Testis (tissue), 3 donors: ENCODE data around the gene STAG1. TPM values are rescaled to one million over a fixed set of nuclear protein-coding genes. Genes with fewer than 3 reads are reported as not detected.
"Not testable (repeated sequence)": the region's sequence is repeated elsewhere in the genome, so short reads cannot be mapped to it uniquely, and the experiment has no call there.

ENCODE experiments used
- DNase-seq: peaks from one replicate; pipeline ENCODE4 v3.0.0-alpha.2; 2019
- H3K27ac ChIP-seq, 2 donors: fragments of 200-600 bp; sonication (generic); one replicate each; pipeline ENCODE4 v1.5.1; 2019
- H3K27me3 ChIP-seq: fragments of 200-600 bp; sonication (generic); one replicate; pipeline ENCODE4 v1.5.1; 2019
- H3K36me3 ChIP-seq: fragments of 200-600 bp; sonication (generic); one replicate; pipeline ENCODE4 v1.5.1; 2017; ENCODE audit warnings: low read depth; ENCODE audit errors: missing control alignments
- H3K4me1 ChIP-seq: fragments of 200-600 bp; sonication (generic); one replicate; pipeline ENCODE4 v1.5.1; 2019
- H3K4me3 ChIP-seq, 2 donors: fragments of 200-600 bp; sonication (generic); one replicate each; pipeline ENCODE4 v1.5.1; 2017 to 2019
- H3K9me3 ChIP-seq: fragments of 200-600 bp; sonication (generic); one replicate; pipeline ENCODE4 v1.5.1; 2017
- POLR2A ChIP-seq: fragments of 450-650 bp; IDR thresholded peaks from one replicate; pipeline ENCODE4 v1.6.1; 2017; ENCODE audit warnings: antibody characterized with exemption, mild to moderate bottlenecking, moderate library complexity
- WGBS, 2 donors: methylation state at CpG; one replicate each; pipeline ENCODE4 v1.1.5; 2018; 5-methylcytosine and 5-hydroxymethylcytosine counted together
- intact Hi-C: fragments of 100-400 bp; cut with DNase I; formaldehyde crosslinking; loops from one replicate; pipeline ENCODE4 v1.15.1; 2023; ENCODE audit warnings: low total_unique reads
- polyA plus RNA-seq: library from polyadenylated mRNA; stranded (reverse); fragments of 350-450 nt; fragmentation: Illumina TruSeq; extraction: RNeasy Lipid Tissue Mini Kit (QIAGEN cat#74804); gene quantifications from one replicate; pipeline ENCODE4 v1.2.3, GENCODE V29; 2014; ENCODE audit warnings: low read depth, low replicate concordance; ENCODE audit not compliant: insufficient read depth
- total RNA-seq, 2 donors: library from RNA; depleted of rRNA; stranded (reverse); fragments of >200 nt; gene quantifications; one replicate each; pipeline ENCODE4 v1.2.3, GENCODE V29; 2016
- TF ChIP-seq, protein P1 (sequence below), 3 experiments: fragments of 450-650 bp in 2 of 3; fragments of 200-600 bp in 1 of 3; sonication (generic) in 1 of 3; IDR thresholded peaks; one replicate each; pipeline ENCODE4 v1.5.1; 2016 to 2019; ENCODE audit warnings: antibody characterized with exemption in 3 of 3, mild to moderate bottlenecking in 2 of 3, moderate library complexity in 1 of 3

The STAG1 gene
- total and polyA plus RNA-seq, 3 donors from 2014 or later, result 14.3 to 45.3 (median 40.2) TPM

DNA sequence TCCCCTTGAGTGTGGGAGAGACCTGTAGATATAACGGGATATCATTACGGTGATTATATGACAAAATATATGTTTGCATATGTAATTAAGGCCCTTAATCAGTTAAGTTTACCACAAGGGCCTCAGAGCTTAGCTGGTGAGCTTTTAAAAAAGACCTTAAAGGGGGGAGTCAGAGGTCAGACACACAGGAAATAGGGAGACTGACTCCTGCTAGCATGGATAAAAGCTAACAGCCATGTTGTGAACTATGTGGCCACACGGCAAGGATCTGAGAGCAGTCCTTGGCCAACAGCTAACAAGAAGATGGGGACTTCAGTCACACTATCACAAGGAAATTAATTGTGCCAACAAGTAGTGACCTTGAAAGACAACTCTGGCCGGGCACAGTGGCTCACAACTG lies 3.1 kb downstream of the STAG1 start:
- H3K27me3 ChIP-seq, result no peaks in the 10 kb centered on the region
- DNase-seq, result no peak
- no peaks in the 10 kb centered on the region for H3K9me3 ChIP-seq
- no peaks in the 10 kb centered on the region for H3K36me3 ChIP-seq
- peak overlapping the region; percentile 99 to 100 for H3K27ac ChIP-seq
- WGBS, 2 donors, result 47 to 49% methylated on average over 4 of the region's 4 CpGs
- TF ChIP-seq, protein P1, sequence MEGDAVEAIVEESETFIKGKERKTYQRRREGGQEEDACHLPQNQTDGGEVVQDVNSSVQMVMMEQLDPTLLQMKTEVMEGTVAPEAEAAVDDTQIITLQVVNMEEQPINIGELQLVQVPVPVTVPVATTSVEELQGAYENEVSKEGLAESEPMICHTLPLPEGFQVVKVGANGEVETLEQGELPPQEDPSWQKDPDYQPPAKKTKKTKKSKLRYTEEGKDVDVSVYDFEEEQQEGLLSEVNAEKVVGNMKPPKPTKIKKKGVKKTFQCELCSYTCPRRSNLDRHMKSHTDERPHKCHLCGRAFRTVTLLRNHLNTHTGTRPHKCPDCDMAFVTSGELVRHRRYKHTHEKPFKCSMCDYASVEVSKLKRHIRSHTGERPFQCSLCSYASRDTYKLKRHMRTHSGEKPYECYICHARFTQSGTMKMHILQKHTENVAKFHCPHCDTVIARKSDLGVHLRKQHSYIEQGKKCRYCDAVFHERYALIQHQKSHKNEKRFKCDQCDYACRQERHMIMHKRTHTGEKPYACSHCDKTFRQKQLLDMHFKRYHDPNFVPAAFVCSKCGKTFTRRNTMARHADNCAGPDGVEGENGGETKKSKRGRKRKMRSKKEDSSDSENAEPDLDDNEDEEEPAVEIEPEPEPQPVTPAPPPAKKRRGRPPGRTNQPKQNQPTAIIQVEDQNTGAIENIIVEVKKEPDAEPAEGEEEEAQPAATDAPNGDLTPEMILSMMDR (IDR thresholded peaks at IDR 0.05), result no peak
- peaks cover 30% of the 10 kb centered on the region for H3K4me1 ChIP-seq
- H3K4me3 ChIP-seq, result no peak overlapping the region
- intact Hi-C loops, result no loop called here

DNA sequence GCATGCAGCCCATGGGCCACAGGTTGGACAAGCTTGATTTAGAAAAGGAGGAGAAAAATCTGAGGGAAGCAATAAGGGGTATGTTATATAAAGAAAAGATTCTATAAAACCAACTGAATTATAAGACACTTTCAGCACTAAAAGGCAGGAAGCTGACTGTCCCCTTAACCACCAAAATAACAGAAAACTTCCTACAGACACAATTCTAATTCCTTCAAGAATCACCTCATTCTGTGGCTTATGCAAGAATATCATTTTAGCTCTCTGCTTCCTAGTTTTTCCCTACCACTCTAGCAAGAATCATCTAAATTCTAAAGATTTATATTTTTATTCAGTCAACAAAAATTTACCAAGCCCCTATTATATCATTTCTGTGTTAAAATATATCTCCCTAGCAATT lies 6.3 kb downstream of the STAG1 start:
- TF ChIP-seq, protein P1 (IDR thresholded peaks at IDR 0.05), result no peak
- no peak for TF ChIP-seq POLR2A
- intact Hi-C loops, result no loop called here
- Histone ChIP-seq H3K27me3 (no peaks in the 10 kb centered on the region), H3K9me3 (no peaks in the 10 kb centered on the region), H3K4me3 (no peak overlapping the region), H3K4me1 (peaks cover 25% of the 10 kb centered on the region), H3K27ac (no peak overlapping the region), H3K36me3 (no peaks in the 10 kb centered on the region)
- no peak for DNase-seq

DNA sequence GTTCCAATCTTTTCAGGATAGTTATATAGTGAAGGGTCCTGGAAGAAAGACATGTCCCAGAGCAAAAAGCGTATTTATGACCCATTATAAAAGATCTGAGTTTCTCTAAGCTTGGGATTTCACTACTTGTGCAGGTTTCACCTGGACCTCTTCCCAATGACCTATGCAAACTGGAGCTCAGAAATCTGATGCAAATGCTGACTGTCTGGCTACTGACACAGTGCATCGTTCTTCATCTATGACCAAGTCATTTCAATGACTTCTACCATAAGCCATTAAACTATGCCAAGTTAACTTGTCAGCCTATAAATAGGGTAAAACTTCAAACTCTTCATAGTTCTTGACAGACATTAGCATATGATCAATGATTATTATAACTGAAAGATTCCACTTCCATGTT lies 11.1 kb downstream of the STAG1 start:
- no peak overlapping the region for H3K4me3 ChIP-seq
- H3K27ac ChIP-seq, result no peak overlapping the region
- WGBS, 2 donors, result 85 to 88% methylated on average over 2 of the region's 2 CpGs
- no peak for DNase-seq
- H3K27me3 ChIP-seq, result no peaks in the 10 kb centered on the region
- intact Hi-C loops, result no loop called here
- H3K9me3 ChIP-seq, result no peaks in the 10 kb centered on the region
- TF ChIP-seq, protein P1 (IDR thresholded peaks at IDR 0.05), result no peak
- no peak for TF ChIP-seq POLR2A
- no peaks in the 10 kb centered on the region for H3K4me1 ChIP-seq
- H3K36me3 ChIP-seq, result no peaks in the 10 kb centered on the region

DNA sequence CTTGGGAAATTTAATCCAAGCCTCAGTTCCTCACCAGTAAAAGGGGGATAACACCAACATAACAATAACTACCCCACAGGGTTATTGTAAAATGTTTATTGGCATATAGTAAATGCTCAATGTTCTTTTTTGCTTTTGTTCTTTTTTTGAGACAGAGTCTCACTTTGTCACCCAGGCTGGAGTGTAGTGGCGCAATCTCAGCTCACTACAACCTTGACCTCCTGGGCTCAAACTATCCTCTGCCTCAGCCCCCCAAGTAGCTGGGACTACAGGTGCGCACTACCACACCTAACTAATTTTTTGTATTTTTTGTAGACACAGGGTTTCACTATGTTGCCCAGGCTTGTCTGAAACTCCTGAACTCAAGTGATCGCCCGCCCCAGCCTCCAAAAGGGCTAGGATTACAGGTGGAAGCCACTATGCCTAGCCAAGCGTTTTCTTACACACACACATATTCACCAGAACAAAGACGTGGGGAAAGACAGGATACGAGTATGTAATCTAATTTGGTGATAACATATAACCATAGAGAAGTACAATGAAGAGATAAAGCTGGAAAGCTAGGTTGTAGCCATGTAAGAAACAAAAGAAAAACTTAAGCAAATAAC lies 11.7 kb downstream of the STAG1 start:
- H3K36me3 ChIP-seq, result no peaks in the 10 kb centered on the region
- H3K27ac ChIP-seq, result no peak overlapping the region
- H3K4me1 ChIP-seq, result no peaks in the 10 kb centered on the region
- H3K4me3 ChIP-seq, result no peak overlapping the region
- intact Hi-C loops, result no loop called here
- WGBS, 2 donors, result 86 to 87% methylated on average over 7 of the region's 7 CpGs
- TF ChIP-seq POLR2A, result no peak
- TF ChIP-seq, protein P1 (IDR thresholded peaks at IDR 0.05), result no peak
- DNase-seq, result no peak
- H3K9me3 ChIP-seq, result no peaks in the 10 kb centered on the region
- no peaks in the 10 kb centered on the region for H3K27me3 ChIP-seq

DNA sequence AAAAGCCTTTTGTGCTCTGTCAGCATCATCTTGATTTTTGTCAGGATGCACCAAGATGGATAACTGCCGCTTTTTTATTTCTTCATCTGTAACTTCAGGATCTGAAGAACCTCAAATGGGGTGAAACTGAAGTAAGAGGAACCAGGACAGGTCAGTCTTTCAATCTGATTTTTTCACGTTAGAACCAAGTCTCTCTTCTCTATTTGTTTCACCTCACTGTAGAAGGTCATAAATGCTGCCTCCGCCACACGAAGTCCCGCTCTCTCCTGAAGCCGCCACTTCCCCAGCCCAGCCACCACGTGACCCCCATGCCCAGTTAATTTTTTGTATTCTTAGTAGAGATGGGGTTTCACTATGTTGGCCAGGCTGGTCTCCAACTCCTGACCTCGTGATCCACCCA lies 15.2 kb downstream of the STAG1 start:
- H3K4me1 ChIP-seq, H3K27ac ChIP-seq, H3K36me3 ChIP-seq, intact Hi-C loops, H3K27me3 ChIP-seq, DNase-seq, H3K4me3 ChIP-seq, H3K9me3 ChIP-seq: not testable (repeated sequence)
- WGBS, 2 donors, result 90 to 93% methylated on average over 8 of the region's 8 CpGs
